Thoracic aorta (tissue), 2 donors: ENCODE data around the gene OTUB2. TPM values are rescaled to one million over a fixed set of nuclear protein-coding genes. Genes with fewer than 3 reads are reported as not detected.
A peak's percentile ranks its signal among the peaks of the same experiment; 100 is the strongest.

Experiments used
- ATAC-seq: fragments of 150-250 bp; one replicate; pipeline ENCODE4 v1.8.0; 2017; ENCODE audit warnings: low read depth; ENCODE audit not compliant: insufficient number of reproducible peaks, low FRiP score
- DNase-seq: peaks from one replicate; pipeline ENCODE4 v3.0.0-alpha.2; 2020; ENCODE audit warnings: low spot score
- H3K27ac ChIP-seq, 2 donors: fragments of 200-600 bp; sonication (generic); 1 replicate in 1 of 2; 2 replicates in 1 of 2; pipeline ENCODE4 v1.5.1; 2016; ENCODE audit warnings: mild to moderate bottlenecking in 2 of 2, moderate library complexity in 2 of 2
- H3K27me3 ChIP-seq: fragments of 200-600 bp; sonication (generic); replicated peaks from 2 replicates; pipeline ENCODE4 v1.6.0; 2016; ENCODE audit warnings: mild to moderate bottlenecking; ENCODE audit not compliant: insufficient read depth
- H3K36me3 ChIP-seq: fragments of 200-600 bp; sonication (generic); one replicate; pipeline ENCODE4 v1.5.1; 2016
- H3K4me1 ChIP-seq, 2 donors: fragments of 200-600 bp; sonication (generic); 1 replicate in 1 of 2; 2 replicates in 1 of 2; pipeline versions ENCODE4 v1.5.1 to v1.6.0; 2016; ENCODE audit warnings: low read depth in 2 of 2, mild to moderate bottlenecking in 1 of 2; ENCODE audit not compliant: control insufficient read depth in 1 of 2
- H3K4me3 ChIP-seq: fragments of 200-600 bp; sonication (generic); 2 replicates; pipeline ENCODE4 v1.5.1; 2016; ENCODE audit warnings: mild to moderate bottlenecking
- H3K9me3 ChIP-seq: fragments of 200-600 bp; sonication (generic); 2 replicates; pipeline ENCODE4 v1.5.1; 2016
- total RNA-seq, 2 donors: library from RNA; depleted of rRNA; stranded (reverse); fragments of >200 nt; gene quantifications; one replicate each; pipeline versions ENCODE4 v1.1.0 to v1.2.3, GENCODE V29; 2016
- TF ChIP-seq, protein P1 (sequence below): fragments of 200-600 bp; sonication (generic); IDR thresholded peaks from one replicate; pipeline ENCODE4 v1.5.1; 2019; ENCODE audit warnings: antibody characterized with exemption

OTUB2 gene
- total RNA-seq, 2 donors from 2014 or later: 0.14 to 0.71 TPM

DNA sequence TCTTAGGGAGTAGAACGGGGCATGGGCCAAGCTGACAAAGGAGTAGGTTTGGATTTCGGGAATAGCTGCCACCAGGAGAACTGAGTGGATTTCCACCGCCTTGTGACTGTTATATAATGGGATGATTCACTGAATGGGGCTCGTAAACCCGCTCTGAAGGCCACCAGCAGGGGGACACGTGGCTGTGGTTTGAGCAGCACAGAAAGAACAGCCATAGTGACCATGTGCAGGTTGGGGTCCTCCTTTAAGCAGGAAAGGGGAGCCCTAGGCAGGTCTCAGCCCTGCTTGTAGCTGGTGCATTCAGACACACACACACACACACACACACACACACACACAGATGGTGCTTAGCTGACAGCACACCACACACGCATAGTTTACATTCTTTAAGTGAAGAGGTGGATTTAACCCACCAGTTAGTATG, 41.1 kb upstream of the OTUB2 start:
- peak; percentile 25 for ATAC-seq
- no peak for DNase-seq

DNA sequence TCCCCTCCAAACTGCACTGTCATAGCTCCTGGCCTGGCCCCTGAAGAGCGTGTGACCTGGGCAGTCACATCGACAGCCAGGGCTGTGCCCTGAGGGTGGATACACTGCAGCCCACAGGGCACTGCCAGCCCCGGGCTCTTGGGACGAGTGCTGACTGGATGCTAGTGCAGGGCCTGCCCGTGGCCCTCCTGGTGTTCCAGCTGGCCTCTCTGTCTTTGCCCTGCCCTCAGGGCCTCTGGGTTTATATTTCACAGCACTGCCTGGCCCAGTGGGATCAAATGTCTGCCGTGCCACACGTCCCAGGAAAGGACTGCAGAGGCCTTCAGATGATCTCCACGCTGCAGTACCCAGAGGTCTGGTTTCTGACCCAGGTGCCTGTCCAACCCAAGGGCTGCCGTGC, 39.2 kb upstream of the OTUB2 start:
- TF ChIP-seq, protein P1, sequence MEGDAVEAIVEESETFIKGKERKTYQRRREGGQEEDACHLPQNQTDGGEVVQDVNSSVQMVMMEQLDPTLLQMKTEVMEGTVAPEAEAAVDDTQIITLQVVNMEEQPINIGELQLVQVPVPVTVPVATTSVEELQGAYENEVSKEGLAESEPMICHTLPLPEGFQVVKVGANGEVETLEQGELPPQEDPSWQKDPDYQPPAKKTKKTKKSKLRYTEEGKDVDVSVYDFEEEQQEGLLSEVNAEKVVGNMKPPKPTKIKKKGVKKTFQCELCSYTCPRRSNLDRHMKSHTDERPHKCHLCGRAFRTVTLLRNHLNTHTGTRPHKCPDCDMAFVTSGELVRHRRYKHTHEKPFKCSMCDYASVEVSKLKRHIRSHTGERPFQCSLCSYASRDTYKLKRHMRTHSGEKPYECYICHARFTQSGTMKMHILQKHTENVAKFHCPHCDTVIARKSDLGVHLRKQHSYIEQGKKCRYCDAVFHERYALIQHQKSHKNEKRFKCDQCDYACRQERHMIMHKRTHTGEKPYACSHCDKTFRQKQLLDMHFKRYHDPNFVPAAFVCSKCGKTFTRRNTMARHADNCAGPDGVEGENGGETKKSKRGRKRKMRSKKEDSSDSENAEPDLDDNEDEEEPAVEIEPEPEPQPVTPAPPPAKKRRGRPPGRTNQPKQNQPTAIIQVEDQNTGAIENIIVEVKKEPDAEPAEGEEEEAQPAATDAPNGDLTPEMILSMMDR: no peak

More for the DNA sequence above, 41.1 kb upstream of the OTUB2 start:
- H3K27me3 ChIP-seq: no peaks in the 10 kb centered on the region
- H3K9me3 ChIP-seq: no peaks in the 10 kb centered on the region
- peaks cover 5 to 75% of the 10 kb centered on the region in 2 donors for H3K4me1 ChIP-seq
- no peaks in the 10 kb centered on the region for H3K36me3 ChIP-seq
- TF ChIP-seq, protein P1: peak; percentile 64
- no peak overlapping the region for H3K4me3 ChIP-seq
- H3K27ac ChIP-seq: peak overlapping the region; percentile 59 to 67

DNA sequence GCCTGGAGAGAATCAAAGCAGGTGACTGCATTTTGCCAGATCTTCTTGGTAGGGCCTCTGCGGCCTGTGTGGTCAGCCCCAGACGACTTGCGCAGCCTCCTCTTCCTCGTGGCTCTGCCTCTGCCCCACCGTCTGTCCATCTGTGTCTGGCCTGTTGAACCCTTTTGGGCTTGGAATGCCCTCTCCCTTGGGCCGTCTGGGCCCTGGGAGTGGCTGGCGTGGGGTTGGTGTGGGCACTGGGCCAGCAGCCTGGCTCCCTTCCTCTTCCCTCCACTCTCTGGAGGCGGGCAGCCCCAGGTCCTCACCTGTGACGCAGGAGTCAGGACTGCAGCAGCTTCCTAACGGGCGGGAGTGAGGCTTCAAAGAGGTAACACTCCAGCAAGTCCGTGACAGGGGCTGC, 38.8 kb upstream of the OTUB2 start:
- H3K9me3 ChIP-seq: no peaks in the 10 kb centered on the region
- ATAC-seq (no peak), DNase-seq (no peak)
- peak overlapping the region; percentile 66 to 80 for H3K27ac ChIP-seq
- TF ChIP-seq, protein P1: no peak
- H3K4me3 ChIP-seq: peak overlapping the region; percentile 2
- no peaks in the 10 kb centered on the region for H3K27me3 ChIP-seq
- peaks cover 0 to 51% of the 10 kb centered on the region in 2 donors for H3K4me1 ChIP-seq
- H3K36me3 ChIP-seq: no peaks in the 10 kb centered on the region

More for the DNA sequence above, 39.2 kb upstream of the OTUB2 start:
- Histone ChIP-seq H3K4me1 (peaks cover 0 to 56% of the 10 kb centered on the region in 2 donors), H3K4me3 (no peak overlapping the region), H3K36me3 (no peaks in the 10 kb centered on the region), H3K9me3 (no peaks in the 10 kb centered on the region), H3K27ac (peak overlapping the region; percentile 66 to 80), H3K27me3 (no peaks in the 10 kb centered on the region)
- ATAC-seq (no peak), DNase-seq (no peak)

DNA sequence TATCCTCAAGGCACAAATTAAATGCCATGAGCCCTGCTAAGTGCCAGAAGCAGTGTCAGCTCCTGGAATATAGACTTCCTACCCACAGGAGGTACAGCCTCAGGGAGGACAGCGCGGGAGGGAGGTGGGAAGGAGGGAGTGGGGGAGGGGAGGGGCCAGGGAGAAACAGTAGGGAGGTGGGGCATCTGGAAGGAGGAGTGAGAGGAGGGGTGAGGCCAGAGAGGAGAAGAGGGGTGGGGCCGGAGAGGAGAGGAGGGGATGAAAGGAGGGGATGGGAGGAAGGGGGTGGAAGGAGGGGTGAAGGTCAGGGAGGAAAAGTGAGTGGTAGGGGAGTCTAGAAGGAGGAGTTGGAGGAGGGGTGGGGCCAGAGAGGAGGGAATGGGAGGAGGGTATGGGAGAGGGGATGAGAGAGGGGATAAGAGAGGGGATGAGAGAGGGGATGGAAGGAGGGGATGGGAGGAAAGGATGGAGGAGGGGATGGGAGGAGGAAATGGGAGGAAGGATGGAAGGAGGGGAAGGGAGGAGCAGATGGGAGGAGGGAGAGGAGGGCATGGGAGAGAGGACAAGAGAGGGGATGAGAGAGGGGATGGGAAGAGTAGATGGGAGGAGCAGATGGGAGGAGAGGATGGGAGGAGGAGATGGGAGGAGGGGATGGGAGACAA, 38.2 kb upstream of the OTUB2 start:
- H3K4me1 ChIP-seq: peaks cover 0 to 46% of the 10 kb centered on the region in 2 donors
- H3K27me3 ChIP-seq: no peaks in the 10 kb centered on the region
- H3K36me3 ChIP-seq: no peaks in the 10 kb centered on the region
- TF ChIP-seq, protein P1: no peak
- DNase-seq (no peak), ATAC-seq (no peak)
- H3K27ac ChIP-seq: peak overlapping the region; percentile 66 to 80
- peak overlapping the region; percentile 2 for H3K4me3 ChIP-seq
- no peaks in the 10 kb centered on the region for H3K9me3 ChIP-seq

DNA sequence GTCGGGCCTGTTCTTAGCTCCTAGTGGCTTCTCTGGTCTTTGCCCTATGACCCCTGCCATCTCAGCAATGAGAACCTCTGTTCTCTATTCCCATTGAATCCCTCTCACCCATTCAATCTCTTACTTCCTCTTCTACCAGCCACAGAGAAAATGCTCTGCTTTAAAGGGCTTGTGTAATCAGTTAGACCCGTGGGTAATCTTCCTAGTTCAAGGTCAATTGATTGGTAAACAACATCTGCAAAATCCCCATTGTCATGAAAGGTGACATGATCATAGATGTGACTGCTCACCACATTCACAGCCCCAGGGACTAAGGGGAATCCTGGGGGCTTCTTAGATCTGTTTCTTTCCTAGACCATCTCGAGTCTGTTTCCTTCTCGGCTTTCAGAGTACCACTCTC, 36.2 kb upstream of the OTUB2 start:
- Histone ChIP-seq H3K27ac (no peak overlapping the region), H3K4me1 (peaks cover 0 to 43% of the 10 kb centered on the region in 2 donors), H3K27me3 (no peaks in the 10 kb centered on the region), H3K4me3 (no peak overlapping the region), H3K9me3 (no peaks in the 10 kb centered on the region), H3K36me3 (no peaks in the 10 kb centered on the region)
- ATAC-seq (no peak), DNase-seq (no peak)
- TF ChIP-seq, protein P1: no peak
